ENCODE data around the gene ERC2. TPM values are rescaled to one million over a fixed set of nuclear protein-coding genes. Genes with fewer than 3 reads are reported as not detected.

The ERC2 gene
- total and polyA plus RNA-seq, 2 donors (not counting 1 experiment from before 2014, with no cell fraction given): 0.14 to 0.17 TPM

DNA sequence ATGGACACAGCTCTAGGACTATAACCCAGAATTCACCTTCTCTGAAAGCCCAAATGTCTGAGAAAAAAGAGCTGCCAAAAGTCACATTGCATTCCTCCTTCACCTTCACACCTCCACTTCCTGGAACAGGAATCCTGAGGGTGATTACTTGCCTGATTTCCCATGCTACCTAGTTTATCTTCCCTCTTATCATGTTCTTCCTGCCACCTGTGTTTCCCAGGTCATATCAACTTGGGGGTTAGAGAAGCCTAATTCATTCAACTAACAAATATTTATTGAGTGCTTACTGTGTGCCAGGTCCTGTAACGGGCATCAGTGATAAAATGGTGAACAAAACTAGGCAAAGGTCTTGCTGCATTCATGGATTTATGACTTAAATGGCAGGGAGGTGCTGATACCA lies 701.5 kb downstream of the ERC2 start:
- H3K27me3 ChIP-seq (ENCODE audit: control insufficient read depth, insufficient read depth, low read length): no peaks in the 10 kb centered on the region
- H3K9ac ChIP-seq (ENCODE audit: insufficient read depth, low read length): no peak overlapping the region
- H3K4me3 ChIP-seq (replicated peaks in 1 of 4; ENCODE audit: control extremely low read depth in 1 of 4, insufficient read depth in 1 of 4, low read depth in 3 of 4, low read length in 4 of 4): no peak overlapping the region
- no peaks in the 10 kb centered on the region for H3K9me3 ChIP-seq (ENCODE audit: control insufficient read depth, insufficient read depth, low read depth, low read length)
- H2AFZ ChIP-seq (ENCODE audit: low read length): no peak overlapping the region
- no peak overlapping the region for H3K27ac ChIP-seq (ENCODE audit: insufficient read depth, low read length)
- H3K4me2 ChIP-seq (ENCODE audit: extremely low read depth, insufficient read depth, low read length): no peak overlapping the region
- TF ChIP-seq CTCF (conservative IDR thresholded peaks at IDR 0.05 in 1 of 2, IDR thresholded peaks at IDR 0.05 in 1 of 2; ENCODE audit: low read depth in 1 of 2, low read length in 2 of 2) (no peak), EZH2 (IDR thresholded peaks at IDR 0.05; ENCODE audit: low read length, missing control alignments) (no peak)
- DNase-seq (ENCODE audit: low read depth in 2 of 2): no peak
- H3K79me2 ChIP-seq (ENCODE audit: control insufficient read depth, insufficient read depth, low read length): no peaks in the 10 kb centered on the region
- H4K20me1 ChIP-seq (ENCODE audit: control insufficient read depth, extremely low read depth, insufficient read depth, low read length): no peaks in the 10 kb centered on the region
- H3K4me1 ChIP-seq (ENCODE audit: control insufficient read depth, extremely low read depth, insufficient read depth, low read length): no peaks in the 10 kb centered on the region
- no peaks in the 10 kb centered on the region for H3K36me3 ChIP-seq (ENCODE audit: control insufficient read depth, insufficient read depth, low read length)

DNA sequence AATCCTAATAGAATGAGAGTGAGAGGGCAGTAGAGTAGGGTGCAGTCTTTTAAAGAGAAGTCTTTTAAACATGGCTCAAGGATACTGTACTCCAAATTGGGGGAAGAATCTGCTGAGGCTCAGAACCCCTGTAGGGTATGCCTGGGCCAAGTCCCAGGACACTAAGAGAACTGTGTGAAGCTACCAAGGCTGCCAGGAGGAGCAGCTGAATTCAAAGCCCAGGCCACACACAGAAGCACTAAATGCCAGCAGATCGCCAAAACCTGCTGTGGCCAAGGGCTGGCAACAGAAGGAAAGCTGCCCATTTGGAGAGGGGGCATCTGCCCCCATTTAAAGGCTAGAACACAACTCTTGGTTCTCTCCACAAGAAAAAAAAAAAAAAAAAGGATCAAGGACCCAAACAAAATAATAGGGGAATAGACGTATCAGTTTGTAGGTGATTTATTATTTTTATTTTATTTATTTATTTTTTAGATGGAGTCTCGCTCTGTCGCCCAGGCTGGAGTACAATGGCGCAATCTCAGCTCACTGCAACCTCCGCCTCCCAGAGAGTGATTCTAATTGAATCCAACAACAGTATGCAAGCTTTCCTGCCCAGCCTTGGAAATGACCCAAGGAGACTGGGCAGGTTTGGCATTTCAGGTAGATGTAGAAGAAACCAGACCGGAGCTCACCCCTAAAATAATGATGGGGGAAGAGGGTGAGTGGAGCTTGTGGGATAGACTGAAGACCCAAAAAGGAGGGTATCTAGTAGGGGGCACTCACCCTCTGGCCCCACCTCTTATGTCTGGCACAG lies 702.2 kb downstream of the ERC2 start:
- H3K4me2 ChIP-seq (ENCODE audit: extremely low read depth, insufficient read depth, low read length): no peak overlapping the region
- no peaks in the 10 kb centered on the region for H3K27me3 ChIP-seq (ENCODE audit: control insufficient read depth, insufficient read depth, low read length)
- H4K20me1 ChIP-seq (ENCODE audit: control insufficient read depth, extremely low read depth, insufficient read depth, low read length): no peaks in the 10 kb centered on the region
- H3K4me1 ChIP-seq (ENCODE audit: control insufficient read depth, extremely low read depth, insufficient read depth, low read length): no peaks in the 10 kb centered on the region
- no peak for DNase-seq (ENCODE audit: low read depth in 2 of 2)
- H2AFZ ChIP-seq (ENCODE audit: low read length): no peak overlapping the region
- no peak overlapping the region for H3K9ac ChIP-seq (ENCODE audit: insufficient read depth, low read length)
- no peaks in the 10 kb centered on the region for H3K79me2 ChIP-seq (ENCODE audit: control insufficient read depth, insufficient read depth, low read length)
- TF ChIP-seq CTCF (conservative IDR thresholded peaks at IDR 0.05 in 1 of 2, IDR thresholded peaks at IDR 0.05 in 1 of 2; ENCODE audit: low read depth in 1 of 2, low read length in 2 of 2) (no peak), EZH2 (IDR thresholded peaks at IDR 0.05; ENCODE audit: low read length, missing control alignments) (no peak)
- no peak overlapping the region for H3K27ac ChIP-seq (ENCODE audit: insufficient read depth, low read length)
- no peaks in the 10 kb centered on the region for H3K9me3 ChIP-seq (ENCODE audit: control insufficient read depth, insufficient read depth, low read depth, low read length)
- H3K4me3 ChIP-seq (replicated peaks in 1 of 4; ENCODE audit: control extremely low read depth in 1 of 4, insufficient read depth in 1 of 4, low read depth in 3 of 4, low read length in 4 of 4): no peak overlapping the region
- no peaks in the 10 kb centered on the region for H3K36me3 ChIP-seq (ENCODE audit: control insufficient read depth, insufficient read depth, low read length)

DNA sequence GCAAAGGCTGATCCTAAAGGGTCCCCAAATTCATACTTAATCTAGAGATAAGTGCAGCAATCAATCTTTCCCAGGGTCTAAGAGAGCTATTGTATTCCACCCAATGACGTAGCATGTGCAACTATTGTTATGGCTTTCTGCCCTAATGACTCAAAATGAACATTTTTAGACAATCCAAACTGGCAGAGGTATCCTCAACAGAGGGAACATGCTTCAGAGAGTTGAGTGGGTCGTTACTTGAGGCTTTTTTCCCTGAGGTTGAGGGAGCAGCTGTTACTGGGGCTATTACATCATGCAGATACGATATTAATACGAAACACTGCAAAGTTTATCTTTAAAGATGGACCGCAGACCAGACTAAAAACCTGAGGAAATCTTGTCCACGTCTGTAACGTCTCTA lies 702.9 kb downstream of the ERC2 start:
- Histone ChIP-seq H4K20me1 (ENCODE audit: control insufficient read depth, extremely low read depth, insufficient read depth, low read length) (no peaks in the 10 kb centered on the region), H3K4me3 (replicated peaks in 1 of 4; ENCODE audit: control extremely low read depth in 1 of 4, insufficient read depth in 1 of 4, low read depth in 3 of 4, low read length in 4 of 4) (no peak overlapping the region), H3K36me3 (ENCODE audit: control insufficient read depth, insufficient read depth, low read length) (no peaks in the 10 kb centered on the region), H3K9ac (ENCODE audit: insufficient read depth, low read length) (no peak overlapping the region), H3K27ac (ENCODE audit: insufficient read depth, low read length) (no peak overlapping the region), H3K27me3 (ENCODE audit: control insufficient read depth, insufficient read depth, low read length) (no peaks in the 10 kb centered on the region), H3K79me2 (ENCODE audit: control insufficient read depth, insufficient read depth, low read length) (no peaks in the 10 kb centered on the region), H3K4me1 (ENCODE audit: control insufficient read depth, extremely low read depth, insufficient read depth, low read length) (no peaks in the 10 kb centered on the region), H3K9me3 (ENCODE audit: control insufficient read depth, insufficient read depth, low read depth, low read length) (no peaks in the 10 kb centered on the region), H2AFZ (ENCODE audit: low read length) (no peak overlapping the region), H3K4me2 (ENCODE audit: extremely low read depth, insufficient read depth, low read length) (no peak overlapping the region)
- TF ChIP-seq EZH2 (IDR thresholded peaks at IDR 0.05; ENCODE audit: low read length, missing control alignments) (no peak), CTCF (conservative IDR thresholded peaks at IDR 0.05 in 1 of 2, IDR thresholded peaks at IDR 0.05 in 1 of 2; ENCODE audit: low read depth in 1 of 2, low read length in 2 of 2) (no peak)
- DNase-seq (ENCODE audit: low read depth in 2 of 2): peak in 1 of 2 donors; percentile 20

Data from fibroblast of lung (primary cell).